GM12872 (cell line): Measurements from ENCODE around the gene SBF2.

Experiments used
- TF ChIP-seq, protein P1 (sequence below): IDR thresholded peaks from 3 replicates; pipeline ENCODE4 v1.5.1; 2011; ENCODE audit warnings: low read depth, mild to moderate bottlenecking, low read length, moderate library complexity; ENCODE audit not compliant: insufficient read depth

Gene SBF2

DNA sequence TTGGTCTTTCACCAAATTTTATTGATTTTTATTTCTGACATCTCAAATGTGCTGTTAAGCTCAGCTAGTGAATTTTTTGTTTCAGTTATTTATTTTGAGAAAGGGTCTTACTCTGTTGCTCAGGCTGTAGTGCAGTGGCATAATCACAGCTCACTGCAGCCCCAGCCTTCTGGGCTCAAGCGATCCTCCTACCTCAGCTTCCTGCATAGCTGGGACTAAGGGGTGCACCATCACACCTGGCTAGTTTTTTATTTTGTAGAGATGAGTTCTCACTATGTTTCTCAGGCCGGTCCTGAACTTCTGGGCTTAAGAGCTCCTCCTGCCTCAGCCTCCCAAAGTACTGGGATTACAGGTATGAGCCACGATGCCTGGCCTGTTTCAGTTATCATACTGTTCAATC lies 282.0 kb downstream of the SBF2 start:
- TF ChIP-seq, protein P1, sequence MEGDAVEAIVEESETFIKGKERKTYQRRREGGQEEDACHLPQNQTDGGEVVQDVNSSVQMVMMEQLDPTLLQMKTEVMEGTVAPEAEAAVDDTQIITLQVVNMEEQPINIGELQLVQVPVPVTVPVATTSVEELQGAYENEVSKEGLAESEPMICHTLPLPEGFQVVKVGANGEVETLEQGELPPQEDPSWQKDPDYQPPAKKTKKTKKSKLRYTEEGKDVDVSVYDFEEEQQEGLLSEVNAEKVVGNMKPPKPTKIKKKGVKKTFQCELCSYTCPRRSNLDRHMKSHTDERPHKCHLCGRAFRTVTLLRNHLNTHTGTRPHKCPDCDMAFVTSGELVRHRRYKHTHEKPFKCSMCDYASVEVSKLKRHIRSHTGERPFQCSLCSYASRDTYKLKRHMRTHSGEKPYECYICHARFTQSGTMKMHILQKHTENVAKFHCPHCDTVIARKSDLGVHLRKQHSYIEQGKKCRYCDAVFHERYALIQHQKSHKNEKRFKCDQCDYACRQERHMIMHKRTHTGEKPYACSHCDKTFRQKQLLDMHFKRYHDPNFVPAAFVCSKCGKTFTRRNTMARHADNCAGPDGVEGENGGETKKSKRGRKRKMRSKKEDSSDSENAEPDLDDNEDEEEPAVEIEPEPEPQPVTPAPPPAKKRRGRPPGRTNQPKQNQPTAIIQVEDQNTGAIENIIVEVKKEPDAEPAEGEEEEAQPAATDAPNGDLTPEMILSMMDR = no peak

DNA sequence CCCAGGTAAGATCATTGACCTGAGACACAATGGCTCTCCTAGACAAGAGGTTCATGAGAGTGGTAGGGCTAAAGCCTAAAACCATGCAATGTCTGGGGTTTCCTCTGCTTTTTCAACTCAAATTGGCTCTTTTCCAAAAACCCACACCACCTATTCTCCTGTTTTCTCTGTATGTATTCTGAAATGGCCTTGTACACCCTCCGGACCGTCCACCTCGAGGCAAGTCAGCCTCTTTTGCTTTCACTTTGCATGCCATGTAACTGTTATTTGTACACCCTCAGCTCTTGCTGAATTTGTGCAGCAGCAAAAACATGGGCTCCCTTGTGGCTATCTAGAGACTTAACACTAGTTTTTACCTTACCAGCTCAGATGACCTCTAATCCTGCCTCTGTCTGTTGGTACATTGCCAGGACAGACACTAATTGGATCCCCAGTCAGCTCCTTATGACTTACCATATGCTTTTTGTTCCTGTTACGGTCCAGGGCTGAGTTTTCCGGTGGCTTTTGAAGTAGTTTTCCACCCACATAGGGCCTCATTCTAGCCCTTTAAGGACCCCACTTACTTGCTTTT lies 288.0 kb downstream of the SBF2 start:
- TF ChIP-seq, protein P1 = no peak

DNA sequence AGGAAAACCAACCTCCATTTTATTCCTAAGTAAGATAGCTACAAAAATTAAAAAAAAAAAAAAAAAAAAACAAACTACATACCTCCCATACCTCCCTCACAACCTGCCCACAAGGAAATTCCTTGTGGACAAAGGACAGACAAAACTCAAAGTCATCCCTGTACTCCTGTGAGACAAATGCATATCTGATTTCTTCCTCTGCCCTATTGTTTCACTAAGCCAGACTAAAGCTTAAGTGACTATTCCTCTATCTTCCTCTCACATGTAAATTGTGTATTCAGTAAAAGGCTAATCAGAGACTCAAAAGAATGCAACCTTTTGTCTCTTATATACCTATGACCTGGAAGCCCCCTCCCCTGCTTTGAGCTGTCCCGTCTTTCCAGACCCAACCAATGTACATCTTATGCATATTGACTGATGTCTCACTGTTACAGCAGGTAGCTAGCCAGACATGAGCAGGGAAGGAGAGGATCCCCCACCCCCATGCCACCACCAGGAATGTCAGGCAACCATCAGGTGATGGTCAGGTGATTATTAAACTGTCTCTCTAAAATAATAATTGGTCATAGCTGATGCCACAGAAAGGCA lies 289.4 kb downstream of the SBF2 start:
- TF ChIP-seq, protein P1 = no peak

- TF ChIP-seq, protein P1 = no peak
These were observed 291.8 kb downstream of the SBF2 start for GRCh38 chr11:10002221-10002620.

GRCh38 chr11:9992306-9992705 lies 301.7 kb downstream of the SBF2 start:
- TF ChIP-seq, protein P1 = no peak

DNA sequence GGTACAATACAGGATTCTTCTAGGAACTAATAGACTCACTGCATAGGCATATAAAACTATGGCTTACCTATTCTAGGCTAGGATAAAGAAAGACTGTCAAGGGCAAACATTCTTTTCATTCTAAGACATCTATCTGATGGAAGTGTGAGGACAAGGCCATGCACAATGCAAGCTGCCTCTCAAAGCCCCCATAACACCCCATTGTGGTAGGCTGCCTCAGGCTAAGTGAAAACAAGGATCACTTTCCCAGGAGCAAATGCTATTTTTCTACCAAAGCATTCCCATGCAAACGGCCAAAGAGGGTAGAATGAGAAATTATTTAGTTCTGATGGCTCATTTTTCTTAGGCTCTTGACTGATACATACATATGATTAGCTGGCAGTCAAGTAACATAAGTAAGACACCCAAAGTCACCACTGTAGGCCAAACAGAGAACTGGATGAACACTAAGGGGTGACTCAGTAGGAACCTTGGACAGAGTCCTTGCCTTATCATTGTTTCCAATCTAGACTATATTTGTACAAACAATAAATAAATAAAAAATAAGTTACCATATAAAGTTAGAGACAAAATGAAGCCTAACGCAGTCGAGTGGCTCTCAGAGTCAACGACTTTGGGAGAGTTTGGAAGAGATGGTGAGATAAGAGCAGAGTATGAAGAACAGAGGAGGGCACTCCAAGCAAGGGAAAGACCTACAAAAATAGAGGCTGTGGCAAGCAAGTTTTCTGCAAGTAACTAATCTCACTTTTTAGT lies 303.6 kb downstream of the SBF2 start:
- TF ChIP-seq, protein P1 = no peak

GRCh38 chr11:9982796-9983579 lies 311.0 kb downstream of the SBF2 start:
- TF ChIP-seq, protein P1 = no peak
